Trophoblast cell (in vitro differentiated cells and primary cell): ENCODE data around the gene KLHL3.

Source experiments
- DNase-seq, 2 donors: peaks; one replicate each; pipeline ENCODE4 v3.0.0-alpha.2; 2016
- H2AFZ ChIP-seq: 2 replicates; pipeline ENCODE4 v1.6.1; 2013; ENCODE audit warnings: low read length, moderate library complexity, mild to moderate bottlenecking; ENCODE audit not compliant: insufficient read depth, poor library complexity
- H2AK5ac ChIP-seq: 2 replicates; pipeline ENCODE4 v1.6.1; 2013; ENCODE audit warnings: mild to moderate bottlenecking, low read length
- H2BK120ac ChIP-seq: 2 replicates; pipeline ENCODE4 v1.6.1; 2013; ENCODE audit warnings: low read length, mild to moderate bottlenecking, moderate library complexity; ENCODE audit not compliant: insufficient read depth, poor library complexity
- H2BK12ac ChIP-seq: 2 replicates; pipeline ENCODE4 v1.6.1; 2013; ENCODE audit warnings: mild to moderate bottlenecking, low read length, moderate library complexity
- H2BK5ac ChIP-seq: 2 replicates; pipeline ENCODE4 v1.6.1; 2013; ENCODE audit warnings: low read length, low read depth, moderate library complexity, mild to moderate bottlenecking; ENCODE audit not compliant: poor library complexity
- H3K14ac ChIP-seq: 2 replicates; pipeline ENCODE4 v1.6.1; 2013; ENCODE audit warnings: mild to moderate bottlenecking, low read length
- H3K18ac ChIP-seq: 2 replicates; pipeline ENCODE4 v1.6.1; 2013; ENCODE audit warnings: mild to moderate bottlenecking, low read length
- H3K23ac ChIP-seq: 2 replicates; pipeline ENCODE4 v1.6.1; 2013; ENCODE audit warnings: low read length
- H3K27ac ChIP-seq: 2 replicates; pipeline ENCODE4 v1.5.1; 2013; ENCODE audit warnings: low read depth, mild to moderate bottlenecking, inconsistent platforms, low read length, moderate library complexity
- H3K27me3 ChIP-seq: 2 replicates; pipeline ENCODE4 v1.6.1; 2013; ENCODE audit warnings: inconsistent platforms, mild to moderate bottlenecking, low read length, moderate library complexity; ENCODE audit not compliant: insufficient read depth
- H3K36me3 ChIP-seq, 2 experiments: 1 replicate in 1 of 2; 2 replicates in 1 of 2; pipeline ENCODE4 v1.6.1; 2013; ENCODE audit warnings: low read length in 2 of 2, mild to moderate bottlenecking in 2 of 2, moderate library complexity in 1 of 2; ENCODE audit not compliant: insufficient read depth in 2 of 2, control insufficient read depth in 1 of 2
- H3K4ac ChIP-seq: 2 replicates; pipeline ENCODE4 v1.6.1; 2013; ENCODE audit warnings: low read depth, mild to moderate bottlenecking, low read length, moderate library complexity
- H3K4me1 ChIP-seq, 2 experiments: 1 replicate in 1 of 2; 2 replicates in 1 of 2; pipeline ENCODE4 v1.6.1; 2013; ENCODE audit warnings: low read length in 2 of 2, mild to moderate bottlenecking in 2 of 2, moderate library complexity in 1 of 2; ENCODE audit not compliant: insufficient read depth in 2 of 2, control insufficient read depth in 1 of 2
- H3K4me2 ChIP-seq: 2 replicates; pipeline ENCODE4 v1.6.1; 2013; ENCODE audit warnings: inconsistent platforms, mild to moderate bottlenecking, low read length, moderate library complexity
- H3K4me3 ChIP-seq: 2 replicates; pipeline ENCODE4 v1.5.1; 2013; ENCODE audit warnings: mild to moderate bottlenecking, low read depth, low read length, inconsistent platforms
- H3K79me1 ChIP-seq: one replicate; pipeline ENCODE4 v1.6.1; 2013; ENCODE audit warnings: low read length
- H3K79me2 ChIP-seq: 2 replicates; pipeline ENCODE4 v1.6.1; 2013; ENCODE audit warnings: low read length, mild to moderate bottlenecking; ENCODE audit not compliant: control insufficient read depth, insufficient read depth, poor library complexity
- H3K9ac ChIP-seq: 2 replicates; pipeline ENCODE4 v1.6.1; 2013; ENCODE audit warnings: mild to moderate bottlenecking, low read length
- H3K9me3 ChIP-seq: 2 replicates; pipeline ENCODE4 v1.6.1; 2013; ENCODE audit warnings: low read depth, mild to moderate bottlenecking, control low read depth, inconsistent platforms, low read length; ENCODE audit not compliant: insufficient read depth
- H4K12ac ChIP-seq: 2 replicates; pipeline ENCODE4 v1.6.1; 2013; ENCODE audit warnings: low read depth, mild to moderate bottlenecking, low read length, moderate library complexity
- H4K8ac ChIP-seq: 2 replicates; pipeline ENCODE4 v1.6.1; 2013; ENCODE audit warnings: low read depth, mild to moderate bottlenecking, low read length, moderate library complexity
- H4K91ac ChIP-seq: one replicate; pipeline ENCODE4 v1.6.1; 2013; ENCODE audit warnings: low read depth, mild to moderate bottlenecking, low read length, moderate library complexity
- WGBS: extraction: QIAGEN DNeasy Blood & Tissue Kit; methylation state at CpG from one replicate; pipeline ENCODE4 v1.1.7; 2013; ENCODE audit warnings: missing lambda C conversion rate; ENCODE audit not compliant: insufficient read length, insufficient coverage; ENCODE audit errors: extremely low coverage; 5-methylcytosine and 5-hydroxymethylcytosine counted together

Gene KLHL3

DNA sequence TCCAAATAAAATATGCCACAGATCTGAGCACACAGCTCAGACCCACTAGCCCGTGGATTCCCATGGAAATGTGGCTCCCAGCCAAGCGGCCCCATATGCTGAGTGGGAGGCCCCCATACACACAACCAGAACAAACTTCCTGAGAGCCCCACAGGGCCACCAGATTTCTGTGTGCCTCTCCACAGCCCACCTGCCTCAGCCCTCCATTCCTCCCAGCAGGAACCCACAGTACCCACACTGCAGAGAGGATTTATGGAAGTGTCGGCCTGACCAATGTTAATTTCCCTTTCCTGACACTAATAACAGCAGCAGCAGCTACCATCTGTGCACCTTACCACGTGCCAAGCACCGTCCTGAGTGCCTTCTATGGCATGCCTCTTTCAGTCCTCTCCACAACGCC is 137.5 kb downstream of the KLHL3 start:
- no peak for DNase-seq
- no CpG with 5 or more reads among the region's 6 CpGs for WGBS

DNA sequence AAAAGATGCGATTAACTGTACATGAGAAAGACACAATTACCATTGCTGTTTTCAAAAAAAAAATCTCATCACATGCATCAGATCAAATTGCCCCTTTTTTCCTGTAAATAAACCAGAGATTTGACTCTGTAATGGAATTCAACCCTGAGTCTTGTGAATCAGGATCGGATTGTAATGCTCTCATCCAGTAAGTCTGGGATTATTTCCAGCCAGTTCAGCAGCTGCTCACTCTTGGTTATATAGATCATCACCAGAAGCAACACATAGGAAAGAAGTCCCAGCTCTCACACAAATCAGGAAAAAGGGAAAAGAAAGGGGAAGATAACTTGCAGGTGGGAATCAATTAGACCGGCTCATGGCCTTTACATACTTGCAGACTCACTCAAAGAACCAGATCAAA is 138.9 kb downstream of the KLHL3 start:
- Histone ChIP-seq H3K27me3 (no peaks in the 10 kb centered on the region), H2AK5ac (no peak overlapping the region), H3K23ac (no peak overlapping the region), H4K12ac (no peak overlapping the region), H3K9ac (no peak overlapping the region), H2BK5ac (no peak overlapping the region), H3K27ac (no peak overlapping the region), H2BK12ac (no peak overlapping the region), H4K8ac (no peak overlapping the region), H2AFZ (no peak overlapping the region), H3K14ac (no peak overlapping the region), H2BK120ac (no peak overlapping the region), H3K4me3 (no peak overlapping the region), H3K18ac (no peak overlapping the region), H4K91ac (no peak overlapping the region), H3K79me2 (no peaks in the 10 kb centered on the region), H3K4me2 (no peak overlapping the region), H3K4ac (no peak overlapping the region), H3K36me3 (no peaks in the 10 kb centered on the region), H3K9me3 (no peaks in the 10 kb centered on the region), H3K4me1 (no peaks in the 10 kb centered on the region), H3K79me1 (no peaks in the 10 kb centered on the region)
- DNase-seq, result no peak
- no CpG with 5 or more reads among the region's 3 CpGs for WGBS

More for the DNA sequence above, 137.5 kb downstream of the KLHL3 start:
- no peaks in the 10 kb centered on the region for H3K9me3 ChIP-seq
- no peak overlapping the region for H3K14ac ChIP-seq
- H3K23ac ChIP-seq, result no peak overlapping the region
- no peak overlapping the region for H3K4ac ChIP-seq
- H3K79me1 ChIP-seq, result no peaks in the 10 kb centered on the region
- H3K27me3 ChIP-seq, result no peaks in the 10 kb centered on the region
- H4K91ac ChIP-seq, result no peak overlapping the region
- no peaks in the 10 kb centered on the region for H3K79me2 ChIP-seq
- no peak overlapping the region for H2AFZ ChIP-seq
- no peak overlapping the region for H3K27ac ChIP-seq
- H3K4me3 ChIP-seq, result no peak overlapping the region
- no peak overlapping the region for H3K18ac ChIP-seq
- H4K8ac ChIP-seq, result no peak overlapping the region
- H3K9ac ChIP-seq, result no peak overlapping the region
- no peaks in the 10 kb centered on the region for H3K4me1 ChIP-seq
- H2AK5ac ChIP-seq, result no peak overlapping the region
- no peaks in the 10 kb centered on the region for H3K36me3 ChIP-seq
- no peak overlapping the region for H4K12ac ChIP-seq
- no peak overlapping the region for H3K4me2 ChIP-seq
- H2BK120ac ChIP-seq, result no peak overlapping the region
- no peak overlapping the region for H2BK5ac ChIP-seq
- H2BK12ac ChIP-seq, result no peak overlapping the region

DNA sequence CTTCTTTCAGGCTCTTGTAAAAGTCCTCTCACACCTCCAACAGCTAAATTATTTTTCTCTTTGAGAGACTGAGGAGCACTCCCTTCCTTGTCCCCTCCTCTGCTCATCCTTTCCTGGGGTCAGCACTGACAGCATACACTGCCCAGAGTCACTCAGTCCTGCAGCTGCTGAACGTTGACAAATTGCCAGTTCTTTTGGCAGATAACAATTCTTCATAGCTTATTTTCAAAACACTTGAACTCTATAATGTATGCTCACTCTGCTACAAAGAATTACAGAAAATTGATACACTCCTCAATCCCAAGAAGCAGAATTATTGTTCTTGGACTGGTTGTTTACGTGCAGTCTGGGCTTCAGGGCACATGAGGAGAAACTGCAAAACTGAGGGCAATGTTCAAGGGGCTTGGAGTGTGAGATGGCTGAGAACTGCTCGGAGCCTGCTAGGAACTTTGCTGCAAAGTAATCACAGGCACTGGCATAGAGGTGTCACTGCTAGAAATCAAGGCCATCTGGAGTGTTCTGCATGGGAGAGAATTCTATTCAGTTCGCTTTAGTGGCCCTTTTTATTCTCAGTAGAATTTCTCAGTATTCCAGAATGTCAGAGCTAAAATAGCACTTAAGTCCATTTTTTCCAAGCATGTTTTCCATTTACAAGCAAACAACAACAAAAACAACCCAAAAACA is 140.4 kb downstream of the KLHL3 start:
- DNase-seq, result no peak
- no peaks in the 10 kb centered on the region for H3K4me1 ChIP-seq
- no peak overlapping the region for H3K4me3 ChIP-seq
- H3K9me3 ChIP-seq, result no peaks in the 10 kb centered on the region
- no peaks in the 10 kb centered on the region for H3K79me1 ChIP-seq
- no peak overlapping the region for H4K8ac ChIP-seq
- H3K23ac ChIP-seq, result no peak overlapping the region
- no peaks in the 10 kb centered on the region for H3K27me3 ChIP-seq
- H4K12ac ChIP-seq, result no peak overlapping the region
- WGBS, result no CpG with 5 or more reads among the region's 4 CpGs
- no peak overlapping the region for H2BK5ac ChIP-seq
- H3K4me2 ChIP-seq, result no peak overlapping the region
- no peak overlapping the region for H3K4ac ChIP-seq
- H4K91ac ChIP-seq, result no peak overlapping the region
- no peaks in the 10 kb centered on the region for H3K36me3 ChIP-seq
- no peaks in the 10 kb centered on the region for H3K79me2 ChIP-seq
- no peak overlapping the region for H3K18ac ChIP-seq
- H3K14ac ChIP-seq, result no peak overlapping the region
- H2AFZ ChIP-seq, result no peak overlapping the region
- H2BK12ac ChIP-seq, result no peak overlapping the region
- no peak overlapping the region for H3K9ac ChIP-seq
- H2AK5ac ChIP-seq, result no peak overlapping the region
- no peak overlapping the region for H3K27ac ChIP-seq
- H2BK120ac ChIP-seq, result no peak overlapping the region

DNA sequence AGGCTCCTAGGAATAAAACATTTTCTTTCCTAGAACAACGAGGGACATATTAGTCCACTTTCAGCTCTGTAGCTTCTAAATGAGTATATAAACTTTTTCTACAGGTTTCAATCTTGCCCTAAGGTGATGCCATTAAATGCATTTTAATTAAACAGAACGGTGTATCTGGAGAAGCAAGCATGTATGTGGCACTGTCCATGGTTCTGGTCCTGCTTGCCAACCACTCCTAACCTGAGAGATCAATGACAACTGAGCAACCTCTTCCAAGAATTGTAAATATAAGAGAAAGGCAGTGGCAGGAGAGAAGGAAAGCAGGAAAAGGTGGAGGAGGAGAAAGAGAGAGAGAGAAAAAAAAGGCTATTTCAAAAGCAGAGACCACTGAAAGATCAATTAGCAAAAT is 141.2 kb downstream of the KLHL3 start:
- H3K4me2 ChIP-seq, result no peak overlapping the region

More for the DNA sequence above, 141.2 kb downstream of the KLHL3 start:
- no peak overlapping the region for H4K12ac ChIP-seq
- no peak overlapping the region for H3K23ac ChIP-seq
- no peaks in the 10 kb centered on the region for H3K36me3 ChIP-seq
- H3K4me3 ChIP-seq, result no peak overlapping the region
- H2BK5ac ChIP-seq, result no peak overlapping the region
- no peak overlapping the region for H4K8ac ChIP-seq
- H2BK12ac ChIP-seq, result no peak overlapping the region
- no peak overlapping the region for H3K14ac ChIP-seq
- no peak overlapping the region for H2AK5ac ChIP-seq
- H2AFZ ChIP-seq, result no peak overlapping the region
- no peaks in the 10 kb centered on the region for H3K4me1 ChIP-seq
- no peak for DNase-seq
- H3K27me3 ChIP-seq, result no peaks in the 10 kb centered on the region
- no peak overlapping the region for H4K91ac ChIP-seq
- no peaks in the 10 kb centered on the region for H3K79me1 ChIP-seq
- no peak overlapping the region for H3K18ac ChIP-seq
- H3K79me2 ChIP-seq, result no peaks in the 10 kb centered on the region
- no CpG with 5 or more reads among the region's 2 CpGs for WGBS
- no peaks in the 10 kb centered on the region for H3K9me3 ChIP-seq
- no peak overlapping the region for H3K9ac ChIP-seq
- no peak overlapping the region for H2BK120ac ChIP-seq
- no peak overlapping the region for H3K4ac ChIP-seq
- H3K27ac ChIP-seq, result no peak overlapping the region
